NCI-H526 (cell line): ENCODE data around the gene SPATA31E1.
A peak's percentile ranks its signal among the peaks of the same experiment; 100 is the strongest.
"Not testable (repeated sequence)": the region's sequence is repeated elsewhere in the genome, so short reads cannot be mapped to it uniquely, and the experiment has no call there.

ENCODE experiments used
- DNase-seq, 2 experiments: peaks; one replicate each; lab custom pipeline; 2025; lab: John Stamatoyannopoulos, UW

SPATA31E1 gene

GRCh38 chr9:87882627-87883026 lies at the start of gene SPATA31E1:
Gene SPATA31E1, plus strand, starts transcription at chr9:87882877. Its CDS starts 15 bp downstream, at chr9:87882892.
- DNase-seq, result no peak

- peak in 1 of 2 experiments; percentile 50 for DNase-seq
These were observed 48.3 kb upstream of the SPATA31E1 start for GRCh38 chr9:87834357-87834756.

- no peak for DNase-seq
These were observed 46.1 kb upstream of the SPATA31E1 start for GRCh38 chr9:87836536-87836935.

- no peak for DNase-seq
These were observed 45.5 kb upstream of the SPATA31E1 start for GRCh38 chr9:87836951-87837705.

GRCh38 chr9:87840134-87840533 lies 42.5 kb upstream of the SPATA31E1 start:
- DNase-seq, result no peak

GRCh38 chr9:87842878-87843585 lies 39.6 kb upstream of the SPATA31E1 start:
- no peak for DNase-seq

- DNase-seq, result no peak
These were observed 38.2 kb upstream of the SPATA31E1 start for GRCh38 chr9:87844506-87844905.

- not testable (repeated sequence) for DNase-seq
These were observed 34.9 kb upstream of the SPATA31E1 start for GRCh38 chr9:87847817-87848216.

GRCh38 chr9:87849144-87849758 lies 33.4 kb upstream of the SPATA31E1 start:
- DNase-seq, result no peak

GRCh38 chr9:87850391-87850790 lies 32.3 kb upstream of the SPATA31E1 start:
- DNase-seq, result no peak

- DNase-seq, result not testable (repeated sequence)
These were observed 31.5 kb upstream of the SPATA31E1 start for GRCh38 chr9:87851186-87851585.

- no peak for DNase-seq
These were observed 29.4 kb upstream of the SPATA31E1 start for GRCh38 chr9:87853302-87853701.

GRCh38 chr9:87853876-87854579 lies 28.6 kb upstream of the SPATA31E1 start:
- DNase-seq, result no peak

GRCh38 chr9:87854580-87854955 lies 28.1 kb upstream of the SPATA31E1 start:
- no peak for DNase-seq

GRCh38 chr9:87855061-87855460 lies 27.6 kb upstream of the SPATA31E1 start:
- no peak for DNase-seq

- DNase-seq, result no peak
These were observed 25.3 kb upstream of the SPATA31E1 start for GRCh38 chr9:87857141-87857947.

- no peak for DNase-seq
These were observed 24.7 kb upstream of the SPATA31E1 start for GRCh38 chr9:87857948-87858335.

GRCh38 chr9:87859137-87859536 lies 23.5 kb upstream of the SPATA31E1 start:
- DNase-seq, result no peak

GRCh38 chr9:87859786-87860185 lies 22.9 kb upstream of the SPATA31E1 start:
- DNase-seq, result no peak

- no peak for DNase-seq
These were observed 21.3 kb upstream of the SPATA31E1 start for GRCh38 chr9:87861332-87861731.

- no peak for DNase-seq
These were observed 20.0 kb upstream of the SPATA31E1 start for GRCh38 chr9:87862536-87863268.
